HepG2 (cell line): ENCODE data around the gene BAHCC1.

Source experiments
- DPF2 ChIP-seq: sonication (generic); formaldehyde crosslinking; IDR thresholded peaks from 2 replicates; pipeline ENCODE4 v1.4.0; 2020; ENCODE audit warnings: mild to moderate bottlenecking, low read depth, missing genetic modification reagents, borderline replicate concordance
- ETV6 ChIP-seq: sonication (generic); formaldehyde crosslinking; conservative IDR thresholded peaks from 2 replicates; pipeline ENCODE4 v1.4.0; 2020; ENCODE audit warnings: missing genetic modification reagents
- MAZ ChIP-seq, 2 experiments: sonication (generic) in 1 of 2; formaldehyde crosslinking in 1 of 2; IDR thresholded peaks; 2 replicates each; pipeline versions ENCODE4 v1.5.0 to v1.6.1; 2012 to 2020; ENCODE audit warnings: low read depth in 2 of 2, mild to moderate bottlenecking in 2 of 2, borderline replicate concordance in 1 of 2, improper control_type of control experiment in 1 of 2, low read length in 1 of 2, missing genetic modification reagents in 1 of 2, moderate library complexity in 1 of 2
- SMARCC2 ChIP-seq: fragments of 450-650 bp; IDR thresholded peaks from 2 replicates; pipeline ENCODE4 v1.6.1; 2017; ENCODE audit warnings: antibody characterized with exemption, mild to moderate bottlenecking
- SMC3 ChIP-seq: IDR thresholded peaks from 2 replicates; pipeline ENCODE4 v1.6.1; 2011; ENCODE audit warnings: low read length, improper control_type of control experiment
- TAF1 ChIP-seq: sonication (generic); formaldehyde crosslinking; IDR thresholded peaks from 2 replicates; pipeline ENCODE4 v1.4.0; 2020; ENCODE audit warnings: missing genetic modification reagents
- ZNF292 ChIP-seq: sonication (generic); formaldehyde crosslinking; IDR thresholded peaks from 2 replicates; pipeline ENCODE4 v1.8.1; 2022; ENCODE audit warnings: mild to moderate bottlenecking, low read depth, missing genetic modification reagents, borderline replicate concordance
- TF ChIP-seq, protein P1 (sequence below): sonication (generic); formaldehyde crosslinking; IDR thresholded peaks from 2 replicates; pipeline ENCODE4 v1.5.0; 2020; ENCODE audit warnings: mild to moderate bottlenecking, missing genetic modification reagents, moderate library complexity

DNA sequence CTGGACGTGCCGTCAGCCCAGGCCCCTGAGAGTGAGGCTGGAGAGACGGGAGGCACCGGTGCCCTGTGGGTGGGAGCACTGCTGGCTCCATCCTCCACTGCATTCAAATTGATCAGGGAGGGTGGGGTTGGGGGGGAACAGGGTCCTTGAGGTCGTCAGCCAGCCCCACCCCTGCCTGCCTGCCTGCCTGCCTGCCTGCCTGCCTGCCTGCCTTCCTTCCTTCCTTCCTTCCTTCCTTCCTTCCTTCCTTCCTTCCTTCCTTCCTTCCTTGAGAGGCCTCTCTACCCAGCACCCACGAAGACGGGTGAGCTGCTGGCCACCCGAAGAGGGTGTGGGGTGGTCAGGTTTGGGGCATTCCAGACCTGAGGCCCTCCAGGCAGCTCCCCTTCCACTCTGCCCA, 16.0 kb downstream of the BAHCC1 start:
- no peak for TF ChIP-seq SMC3
- TF ChIP-seq ETV6: no peak
- no peak for TF ChIP-seq TAF1 (CRISPR knock-in tag)
- TF ChIP-seq ZNF292 (CRISPR knock-in tag): no peak
- TF ChIP-seq DPF2 (CRISPR knock-in tag): no peak
- TF ChIP-seq, protein P1, sequence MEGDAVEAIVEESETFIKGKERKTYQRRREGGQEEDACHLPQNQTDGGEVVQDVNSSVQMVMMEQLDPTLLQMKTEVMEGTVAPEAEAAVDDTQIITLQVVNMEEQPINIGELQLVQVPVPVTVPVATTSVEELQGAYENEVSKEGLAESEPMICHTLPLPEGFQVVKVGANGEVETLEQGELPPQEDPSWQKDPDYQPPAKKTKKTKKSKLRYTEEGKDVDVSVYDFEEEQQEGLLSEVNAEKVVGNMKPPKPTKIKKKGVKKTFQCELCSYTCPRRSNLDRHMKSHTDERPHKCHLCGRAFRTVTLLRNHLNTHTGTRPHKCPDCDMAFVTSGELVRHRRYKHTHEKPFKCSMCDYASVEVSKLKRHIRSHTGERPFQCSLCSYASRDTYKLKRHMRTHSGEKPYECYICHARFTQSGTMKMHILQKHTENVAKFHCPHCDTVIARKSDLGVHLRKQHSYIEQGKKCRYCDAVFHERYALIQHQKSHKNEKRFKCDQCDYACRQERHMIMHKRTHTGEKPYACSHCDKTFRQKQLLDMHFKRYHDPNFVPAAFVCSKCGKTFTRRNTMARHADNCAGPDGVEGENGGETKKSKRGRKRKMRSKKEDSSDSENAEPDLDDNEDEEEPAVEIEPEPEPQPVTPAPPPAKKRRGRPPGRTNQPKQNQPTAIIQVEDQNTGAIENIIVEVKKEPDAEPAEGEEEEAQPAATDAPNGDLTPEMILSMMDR (CRISPR knock-in tag): no peak
- no peak for TF ChIP-seq SMARCC2
- no peak for TF ChIP-seq MAZ (IDR thresholded peaks at IDR 0.05; ENCODE audit: borderline replicate concordance, low read depth, low read length)
- no peak for TF ChIP-seq MAZ (CRISPR knock-in tag; IDR thresholded peaks at IDR 0.05; ENCODE audit: low read depth)
